Measurements from ENCODE around the gene GLDN.

Gene GLDN

DNA sequence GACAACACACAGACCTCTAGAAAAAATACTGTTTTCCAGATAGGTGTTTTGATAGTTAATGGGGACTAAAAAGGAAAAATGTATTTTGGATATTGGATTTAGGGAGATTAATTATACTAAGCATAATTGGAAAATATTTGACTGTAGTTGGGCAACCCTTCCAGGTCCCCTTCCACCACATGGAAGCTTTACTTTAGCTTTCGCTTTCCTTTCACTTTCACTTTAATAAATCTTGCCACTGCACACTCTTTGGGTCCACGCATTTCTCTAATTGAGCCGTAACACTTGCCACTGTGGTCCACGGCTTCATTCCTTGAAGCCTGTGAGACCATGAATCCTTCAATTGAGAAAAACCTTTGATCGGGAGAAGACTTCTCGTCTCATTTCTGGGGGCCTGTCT lies 15.5 kb downstream of the GLDN start:
- no peak for DNase-seq (ENCODE audit: low read depth)

- no peak for DNase-seq (ENCODE audit: low read depth)
These were observed 18.5 kb downstream of the GLDN start for GRCh38 chr15:51359981-51360380.

- DNase-seq (ENCODE audit: low read depth) = no peak
These were observed 21.9 kb downstream of the GLDN start for GRCh38 chr15:51363383-51363782.

GRCh38 chr15:51365417-51365816 lies 24.0 kb downstream of the GLDN start:
- no peak for DNase-seq (ENCODE audit: low read depth)

DNA sequence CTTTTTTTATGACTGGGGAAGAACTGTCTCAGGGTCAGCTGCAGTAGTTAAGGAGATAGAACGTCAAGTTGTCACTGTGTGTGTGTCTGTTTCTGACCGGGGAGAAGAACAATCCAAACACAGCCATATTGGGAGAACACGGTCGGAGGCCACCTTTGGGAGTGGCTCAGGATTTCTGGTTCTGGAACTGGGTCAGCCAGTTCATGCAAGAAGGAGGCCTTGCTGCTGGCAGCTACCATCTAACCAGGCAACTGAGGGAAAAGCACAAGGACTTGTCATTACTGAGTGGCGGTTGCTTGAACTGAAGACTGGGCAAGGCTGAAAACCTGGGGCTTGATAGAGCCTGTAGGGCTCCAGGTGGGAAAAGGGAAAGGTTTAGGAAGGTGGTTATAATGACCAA lies 24.6 kb downstream of the GLDN start:
- no peak for DNase-seq (ENCODE audit: low read depth)

DNA sequence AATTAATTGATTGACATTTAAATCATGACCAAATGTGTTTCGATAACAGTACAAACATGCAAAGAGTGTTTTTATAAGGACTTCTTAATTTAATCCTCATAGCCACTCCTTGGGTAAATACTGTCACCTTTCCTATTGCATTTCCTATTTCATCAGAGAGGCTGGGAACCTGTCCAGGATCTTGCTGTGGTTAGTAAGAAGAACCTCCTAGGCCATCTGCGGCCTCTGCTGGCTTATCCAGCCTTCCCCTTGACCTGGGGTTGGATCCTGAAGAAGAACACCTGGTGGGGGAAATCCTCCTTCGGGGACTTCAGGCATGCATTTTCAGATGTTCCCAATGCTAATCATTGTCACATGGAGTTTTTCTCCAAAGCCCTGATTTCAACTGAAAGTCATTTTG lies 25.5 kb downstream of the GLDN start:
- DNase-seq (ENCODE audit: low read depth) = no peak

DNA sequence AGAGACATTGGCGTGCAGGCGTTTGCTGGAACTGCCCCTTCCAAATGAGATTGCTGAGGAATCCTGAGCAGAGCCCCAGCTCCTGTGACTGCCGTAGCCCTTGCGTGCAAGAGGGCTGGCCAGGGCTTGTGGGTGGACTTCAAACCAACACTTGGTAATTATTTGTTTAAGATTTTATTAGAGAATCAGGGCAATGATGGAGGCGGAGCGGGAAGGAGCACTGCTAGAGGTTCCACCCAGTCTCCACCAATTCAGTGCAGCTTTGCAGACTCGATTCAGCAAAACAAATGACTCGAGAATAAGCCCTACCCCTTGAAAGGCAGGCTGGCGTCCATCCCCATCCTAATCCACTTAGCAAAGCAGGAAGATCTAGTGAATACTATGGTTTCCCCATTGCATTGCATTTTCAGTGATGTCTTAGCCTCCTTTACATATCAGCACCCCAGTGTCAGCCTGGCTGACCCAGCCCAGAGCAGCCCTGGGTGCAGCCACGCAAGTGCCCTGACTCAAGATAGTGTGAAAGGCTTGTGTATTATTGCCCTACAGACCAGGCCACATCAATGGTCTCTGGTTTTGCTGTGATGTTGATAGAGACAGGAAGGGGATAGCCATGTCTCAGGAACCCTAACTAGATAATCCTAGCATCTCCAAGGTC lies 26.0 kb downstream of the GLDN start:
- DNase-seq (ENCODE audit: low read depth) = no peak

DNA sequence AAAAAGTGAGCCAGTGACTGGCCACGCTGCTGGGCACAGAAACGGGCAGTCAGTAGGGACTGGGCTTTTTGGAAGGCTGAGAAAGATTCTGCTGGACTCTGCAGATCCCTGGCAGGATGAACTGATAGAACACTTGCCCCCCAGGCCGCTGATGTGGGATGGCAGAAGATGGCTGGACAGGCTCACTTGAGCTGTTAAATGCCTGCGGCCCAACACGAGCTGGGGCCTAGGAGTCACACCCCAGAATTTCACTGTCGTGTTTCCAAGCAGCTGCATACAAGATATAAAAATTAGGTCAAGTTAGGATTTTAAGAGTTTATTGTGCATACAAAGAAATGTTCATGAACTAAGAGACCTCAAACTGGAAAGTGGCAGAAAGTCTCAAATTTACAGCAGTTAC lies 26.9 kb downstream of the GLDN start:
- no peak for DNase-seq (ENCODE audit: low read depth)

DNA sequence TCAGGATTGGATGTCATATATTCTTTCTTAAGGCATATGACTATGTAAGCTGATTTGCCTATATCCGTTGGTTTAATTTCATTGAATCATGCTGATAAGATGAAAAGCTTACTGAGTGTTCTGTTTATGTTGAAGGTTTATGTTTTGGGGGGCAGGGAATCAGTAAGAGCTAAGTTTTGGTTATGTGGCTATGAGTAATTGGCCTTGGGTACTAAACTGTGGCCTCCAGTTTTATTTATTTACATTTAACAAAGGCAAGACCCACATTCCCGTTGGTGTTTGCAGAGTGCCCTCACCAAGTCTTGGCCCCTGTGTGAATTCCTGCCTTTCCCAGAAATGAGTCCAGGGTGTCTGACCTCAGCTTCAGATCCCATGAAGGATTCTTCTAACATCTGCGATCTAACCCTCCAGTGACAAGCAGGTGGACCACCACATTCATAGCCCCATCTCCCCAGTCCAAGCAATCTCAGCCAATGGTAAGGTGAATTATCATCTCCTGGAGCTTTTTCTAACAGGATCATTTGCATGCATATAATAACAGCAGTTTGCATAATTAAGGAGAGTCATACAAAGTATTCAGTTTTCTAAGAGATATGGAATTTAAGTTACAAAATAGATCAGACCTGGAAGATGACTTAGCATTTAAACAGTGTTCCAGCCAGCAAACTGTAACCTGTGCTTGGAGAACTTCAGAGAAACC lies 27.4 kb downstream of the GLDN start:
- DNase-seq (ENCODE audit: low read depth) = peak; percentile 12

DNA sequence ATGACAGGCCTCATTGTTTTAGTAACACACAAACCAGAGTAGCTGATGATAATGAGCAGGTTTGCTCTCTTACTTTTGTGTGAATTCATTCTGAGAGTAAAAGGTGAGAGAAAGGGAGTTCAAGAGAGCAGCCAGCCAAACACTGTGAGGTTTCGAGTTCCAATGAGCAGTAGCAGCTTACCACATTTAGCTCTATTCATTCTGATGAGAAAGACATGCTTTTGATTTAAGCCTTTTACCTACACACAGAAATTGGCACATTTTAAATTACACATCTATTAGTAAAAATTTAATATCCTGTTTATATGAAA lies 28.0 kb downstream of the GLDN start:
- no peak for DNase-seq (ENCODE audit: low read depth)

- no peak for DNase-seq (ENCODE audit: low read depth)
These were observed 29.8 kb downstream of the GLDN start for GRCh38 chr15:51371266-51371665.

DNA sequence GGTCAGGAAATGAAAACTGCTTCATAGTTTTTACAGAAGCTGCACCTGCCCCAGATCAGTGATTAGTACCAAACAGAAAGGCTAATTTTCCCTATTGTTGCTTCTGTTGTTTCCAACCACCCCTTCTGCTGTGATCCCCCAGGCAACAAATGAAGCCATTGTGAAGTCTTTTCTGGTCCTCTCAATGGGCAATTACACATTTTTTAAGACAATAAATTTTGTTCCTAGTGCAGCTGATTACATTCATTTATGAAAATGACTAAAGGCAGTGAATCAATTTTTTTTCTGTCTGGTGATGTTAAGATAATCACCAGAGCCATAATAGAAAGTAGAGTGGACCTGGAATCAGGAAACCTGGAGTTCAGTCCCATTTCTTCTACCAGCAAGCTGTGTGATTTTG lies 32.7 kb downstream of the GLDN start:
- DNase-seq (ENCODE audit: low read depth) = no peak

- peak; percentile 42 for DNase-seq (ENCODE audit: low read depth)
These were observed 34.6 kb downstream of the GLDN start for GRCh38 chr15:51375966-51376640.

DNA sequence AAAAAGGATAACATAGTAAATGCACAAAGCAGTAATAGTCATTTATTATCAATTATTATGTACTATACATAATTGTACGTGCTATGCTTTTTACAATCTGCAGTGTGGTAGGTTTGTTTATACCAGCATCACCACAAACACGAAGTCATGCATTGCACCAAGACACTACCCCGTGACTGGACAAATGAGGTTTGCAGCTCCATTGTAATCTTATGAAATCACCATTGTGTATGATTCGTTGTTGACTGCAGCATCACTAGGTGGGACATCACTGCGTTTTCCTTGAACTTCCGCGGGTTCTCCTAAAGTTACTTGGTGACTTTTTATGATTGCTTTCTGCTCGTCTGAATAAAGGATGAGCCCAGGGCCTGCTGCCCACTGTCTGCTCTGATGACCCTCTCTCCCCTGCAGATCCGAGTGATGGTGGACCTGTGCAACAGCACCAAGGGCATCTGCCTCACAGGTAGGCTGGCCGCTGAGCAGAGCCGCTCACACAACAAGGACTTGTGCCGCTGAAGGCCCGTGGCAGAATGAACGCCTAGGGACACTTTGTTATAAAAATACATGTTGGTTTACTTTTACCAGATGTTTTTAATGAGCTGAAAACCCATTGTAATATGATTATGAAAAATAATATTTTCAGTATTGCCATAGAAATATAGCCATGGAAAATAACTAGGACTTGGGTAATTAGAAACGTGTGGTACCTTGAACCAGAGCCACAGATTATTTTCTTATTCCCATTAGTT lies 35.8 kb downstream of the GLDN start:
- peak; percentile 20 for DNase-seq (ENCODE audit: low read depth)

GRCh38 chr15:51378406-51378805 lies 37.0 kb downstream of the GLDN start:
- no peak for DNase-seq (ENCODE audit: low read depth)

GRCh38 chr15:51379390-51379789 lies 37.9 kb downstream of the GLDN start:
- no peak for DNase-seq (ENCODE audit: low read depth)

- peak; percentile 65 for DNase-seq (ENCODE audit: low read depth)
These were observed 39.7 kb downstream of the GLDN start for GRCh38 chr15:51380999-51381806.

DNA sequence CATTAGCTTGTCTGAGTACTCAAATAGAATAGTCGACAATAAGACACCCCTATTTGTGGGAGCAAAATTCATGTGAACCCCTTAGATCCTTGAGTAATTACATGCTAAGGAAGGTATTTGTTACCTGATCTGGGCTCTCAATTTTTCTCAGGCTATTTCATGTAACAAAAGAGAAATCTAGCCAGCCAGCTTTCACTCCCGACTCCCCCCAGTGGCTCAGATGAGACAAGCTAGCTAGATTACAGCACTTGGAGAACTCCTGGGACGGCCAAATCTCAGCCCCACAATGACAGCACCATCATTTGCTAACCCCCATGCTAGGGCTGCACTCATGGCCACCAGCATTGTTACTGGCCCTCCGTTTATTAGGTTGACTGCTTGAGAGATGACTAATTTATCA lies 41.3 kb downstream of the GLDN start:
- DNase-seq (ENCODE audit: low read depth) = peak; percentile 36

DNA sequence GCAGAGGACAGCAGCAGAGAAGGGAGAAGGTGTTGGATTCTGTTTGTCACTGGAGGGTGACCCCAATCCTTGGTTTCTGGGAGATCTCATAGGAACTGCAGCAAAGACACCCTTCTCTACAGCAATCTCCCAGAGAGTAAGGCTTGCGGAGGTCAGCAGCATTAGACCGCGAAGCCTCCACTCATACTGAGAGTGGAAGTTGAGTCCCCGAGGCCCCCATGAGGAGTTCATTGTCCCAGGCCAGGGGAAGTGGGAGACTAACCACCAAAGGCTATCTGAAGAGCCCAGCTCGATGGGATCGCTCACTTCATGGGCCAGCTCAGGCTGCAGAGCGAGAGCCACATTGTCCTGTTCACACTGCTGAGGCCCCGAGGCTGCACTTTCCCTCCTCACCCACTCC lies 44.6 kb downstream of the GLDN start:
- DNase-seq (ENCODE audit: low read depth) = no peak

DNA sequence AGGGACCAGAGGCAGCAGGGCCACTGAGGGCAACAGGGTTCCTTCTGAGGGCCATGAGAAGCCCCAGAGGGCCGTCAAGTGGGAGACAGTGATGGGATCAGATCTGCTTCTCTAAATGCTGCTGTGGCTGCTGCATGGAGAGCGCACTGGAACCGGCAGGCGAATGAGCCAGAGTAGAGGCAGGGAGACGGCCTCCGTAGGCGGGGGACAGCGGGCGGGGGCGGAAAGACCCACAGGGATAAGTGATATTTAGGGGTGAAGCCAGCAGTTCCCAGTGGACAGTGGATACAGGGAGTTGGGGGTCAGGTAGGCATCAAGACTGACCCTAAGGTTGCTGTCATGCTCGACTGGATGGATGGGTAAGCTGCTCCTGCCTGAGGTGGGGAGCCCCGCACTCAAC lies 45.0 kb downstream of the GLDN start:
- DNase-seq (ENCODE audit: low read depth) = no peak

DNA sequence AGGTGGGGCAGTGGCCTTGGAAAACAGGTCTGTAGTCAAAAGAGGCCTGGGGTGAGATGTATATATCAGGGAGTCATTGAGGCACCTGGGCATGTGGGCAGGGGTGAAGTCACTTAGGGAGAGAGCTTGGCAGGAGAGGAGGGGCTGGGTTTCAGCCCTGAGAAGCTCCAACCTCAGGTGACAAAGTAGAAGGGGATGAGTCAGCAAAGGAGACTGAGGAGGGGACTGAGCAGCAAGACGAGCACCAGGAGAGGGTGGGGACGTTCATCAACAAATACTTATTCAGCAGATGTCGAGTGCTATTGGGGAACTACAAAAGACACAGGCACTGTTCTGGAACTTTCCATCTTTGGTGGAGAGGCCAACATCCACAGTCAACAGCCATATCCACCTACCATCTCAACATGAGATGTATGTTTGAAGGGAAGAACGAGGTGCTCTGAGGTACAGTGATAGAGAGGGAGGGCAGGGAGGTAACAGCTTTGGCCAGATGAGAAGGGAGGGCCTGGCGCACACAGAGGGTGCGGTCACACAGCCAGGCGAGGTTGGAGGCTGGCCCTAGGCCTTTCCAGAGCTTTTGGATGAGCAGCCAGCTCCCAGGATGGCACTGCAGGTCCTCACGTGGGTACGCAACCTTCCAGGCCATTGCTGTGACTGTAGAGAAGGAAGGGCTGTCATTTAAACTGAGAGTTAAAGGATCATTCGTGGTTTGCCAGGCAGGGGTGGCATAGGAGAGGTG lies 45.7 kb downstream of the GLDN start:
- no peak for DNase-seq (ENCODE audit: low read depth)

DNA sequence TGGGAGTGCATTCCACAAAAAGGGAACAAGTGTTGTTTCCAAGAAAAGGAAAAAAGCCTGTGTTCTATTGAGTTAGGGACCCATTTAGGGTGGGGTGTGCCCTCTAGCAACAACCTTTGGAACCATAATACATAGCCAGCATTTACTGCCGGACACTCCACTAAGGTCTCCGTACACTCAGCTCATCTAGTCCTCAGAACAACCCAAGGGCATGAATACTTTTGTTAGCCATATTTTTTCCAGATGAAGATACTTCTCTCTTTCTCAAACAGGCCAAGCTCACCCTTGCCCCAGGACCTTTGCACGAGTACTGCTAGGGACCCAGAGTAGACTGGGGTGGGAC lies 46.2 kb downstream of the GLDN start:
- no peak for DNase-seq (ENCODE audit: low read depth)
